GM21825 (cell line): ENCODE data around the gene KIAA0930.

Source experiments
- ATAC-seq: cut with Tn5 transposase; IDR thresholded peaks from one replicate; pipeline ENCODE4 v1.9.1; 2021; ENCODE audit warnings: mild to moderate bottlenecking, moderate library complexity; ENCODE audit not compliant: unreplicated experiment

KIAA0930 gene

GRCh38 chr22:45154383-45154782 is 86.3 kb downstream of the KIAA0930 start:
- ATAC-seq: no peak

DNA sequence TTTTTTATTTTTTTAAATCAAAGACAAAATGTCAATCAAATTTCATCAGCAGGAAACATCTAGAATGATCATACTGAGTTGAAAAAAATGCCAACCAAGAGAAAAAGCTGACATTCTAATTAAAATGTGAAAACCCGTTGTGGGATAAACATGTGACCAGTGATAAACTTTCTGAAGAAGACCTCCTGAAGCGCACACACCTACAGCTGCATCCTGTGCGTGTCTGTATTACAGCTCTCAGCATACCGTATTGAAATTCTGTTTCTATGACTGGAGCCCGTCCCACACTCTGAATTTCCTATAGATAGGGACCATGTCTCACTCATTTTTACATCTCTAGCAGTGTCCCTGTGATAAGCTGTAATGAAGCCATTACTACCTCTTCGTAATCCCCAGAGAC is 89.2 kb downstream of the KIAA0930 start:
- ATAC-seq: no peak

DNA sequence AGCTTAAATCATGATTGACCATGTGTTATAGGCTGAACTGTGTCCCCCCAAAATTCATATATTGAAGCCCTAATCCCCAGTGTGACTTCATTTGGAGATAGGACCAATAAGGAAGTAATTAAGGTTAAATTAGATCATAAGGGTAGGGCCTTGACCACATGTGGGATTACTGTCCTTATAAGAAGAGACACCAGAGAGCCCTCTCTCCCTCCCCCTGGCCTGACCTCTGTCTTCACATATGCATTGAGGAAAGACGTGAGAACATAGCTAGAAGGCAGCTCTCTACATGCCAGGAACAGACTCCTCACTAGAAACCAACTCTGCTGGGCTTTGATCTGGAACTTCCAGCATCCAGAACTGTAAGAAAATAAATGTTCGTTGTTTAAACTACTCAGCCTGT is 90.6 kb downstream of the KIAA0930 start:
- ATAC-seq: no peak

- no peak for ATAC-seq
Observed at GRCh38 chr22:45149671-45150070, 91.0 kb downstream of the KIAA0930 start.

GRCh38 chr22:45144916-45145315 is 95.8 kb downstream of the KIAA0930 start:
- ATAC-seq: no peak

- no peak for ATAC-seq
Observed at GRCh38 chr22:45142376-45142775, 98.3 kb downstream of the KIAA0930 start.
